H9 (cell line): ENCODE results near the gene N4BP3. TPM values are rescaled to one million over a fixed set of nuclear protein-coding genes. Genes with fewer than 3 reads are reported as not detected.

Source experiments
- DNase-seq: peaks from one replicate; pipeline ENCODE4 v3.0.0-alpha.2; 2017
- H2AFZ ChIP-seq: one replicate; pipeline ENCODE4 v1.6.1; 2013; ENCODE audit warnings: mild to moderate bottlenecking, low read length, control low read depth, moderate library complexity
- H2AK5ac ChIP-seq: 2 replicates; pipeline ENCODE4 v1.6.1; 2013; ENCODE audit warnings: low read length, control low read depth, mixed read lengths; ENCODE audit not compliant: insufficient read length
- H2BK120ac ChIP-seq: one replicate; pipeline ENCODE4 v1.6.1; 2013; ENCODE audit warnings: low read depth, mild to moderate bottlenecking, low read length, control low read depth, inconsistent platforms; ENCODE audit not compliant: poor library complexity, severe bottlenecking
- H2BK12ac ChIP-seq: 2 replicates; pipeline ENCODE4 v1.6.1; 2013; ENCODE audit warnings: low read length, control low read depth, mixed read lengths, low read depth; ENCODE audit not compliant: insufficient read length
- H2BK15ac ChIP-seq: 2 replicates; pipeline ENCODE4 v1.6.1; 2013; ENCODE audit warnings: low read depth, low read length, control low read depth
- H2BK20ac ChIP-seq: one replicate; pipeline ENCODE4 v1.6.1; 2013; ENCODE audit warnings: low read depth, mild to moderate bottlenecking, low read length, control low read depth, inconsistent platforms; ENCODE audit not compliant: poor library complexity, severe bottlenecking
- H2BK5ac ChIP-seq: 2 replicates; pipeline ENCODE4 v1.6.1; 2013; ENCODE audit warnings: low read length, control low read depth, mixed read lengths; ENCODE audit not compliant: insufficient read length
- H3K14ac ChIP-seq: 2 replicates; pipeline ENCODE4 v1.6.1; 2013; ENCODE audit warnings: low read length, control low read depth; ENCODE audit not compliant: insufficient read depth
- H3K18ac ChIP-seq: 2 replicates; pipeline ENCODE4 v1.6.1; 2013; ENCODE audit warnings: low read depth, mild to moderate bottlenecking, mixed read lengths, low read length, control low read depth; ENCODE audit not compliant: insufficient read length
- H3K23ac ChIP-seq: 2 replicates; pipeline ENCODE4 v1.6.1; 2013; ENCODE audit warnings: low read length, control low read depth, mixed read lengths, low read depth; ENCODE audit not compliant: insufficient read length
- H3K23me2 ChIP-seq: 2 replicates; pipeline ENCODE4 v1.6.1; 2013; ENCODE audit warnings: low read depth, mild to moderate bottlenecking, mixed read lengths, low read length, control low read depth; ENCODE audit not compliant: insufficient read length, poor library complexity, severe bottlenecking
- H3K27ac ChIP-seq: 2 replicates; pipeline ENCODE4 v1.5.1; 2013; ENCODE audit warnings: low read length, control low read depth, mixed read lengths, low read depth; ENCODE audit not compliant: insufficient read length
- H3K27me3 ChIP-seq: 2 replicates; pipeline ENCODE4 v1.6.1; 2013; ENCODE audit warnings: low read length, control low read depth, inconsistent platforms; ENCODE audit not compliant: insufficient read depth
- H3K4ac ChIP-seq: 2 replicates; pipeline ENCODE4 v1.6.1; 2013; ENCODE audit warnings: low read depth, mild to moderate bottlenecking, control low read depth, inconsistent platforms, low read length, moderate library complexity
- H3K4me1 ChIP-seq: 2 replicates; pipeline ENCODE4 v1.6.1; 2013; ENCODE audit warnings: low read length, control low read depth, inconsistent platforms; ENCODE audit not compliant: insufficient read depth
- H3K4me2 ChIP-seq: 2 replicates; pipeline ENCODE4 v1.6.1; 2013; ENCODE audit warnings: low read length, control low read depth, mixed read lengths; ENCODE audit not compliant: insufficient read length, insufficient read depth
- H3K56ac ChIP-seq: 2 replicates; pipeline ENCODE4 v1.6.1; 2013; ENCODE audit warnings: low read depth, mild to moderate bottlenecking, mixed read lengths, low read length, control low read depth; ENCODE audit not compliant: insufficient read length
- H3K79me1 ChIP-seq: 2 replicates; pipeline ENCODE4 v1.6.1; 2013; ENCODE audit warnings: low read depth, mild to moderate bottlenecking, moderate library complexity, low read length, control low read depth, inconsistent platforms; ENCODE audit not compliant: insufficient read depth, poor library complexity, severe bottlenecking
- H3K79me2 ChIP-seq: 2 replicates; pipeline ENCODE4 v1.6.1; 2013; ENCODE audit warnings: low read length, control low read depth, inconsistent platforms; ENCODE audit not compliant: insufficient read depth
- H3K9ac ChIP-seq: 2 replicates; pipeline ENCODE4 v1.6.1; 2013; ENCODE audit warnings: low read length, control low read depth, mixed read lengths; ENCODE audit not compliant: insufficient read length; ENCODE audit errors: extremely low read depth
- H3K9me3 ChIP-seq: one replicate; pipeline ENCODE4 v1.6.1; 2013; ENCODE audit warnings: low read depth, low read length, inconsistent platforms; ENCODE audit not compliant: control insufficient read depth
- H3T11ph ChIP-seq: one replicate; pipeline ENCODE4 v1.6.1; 2013; ENCODE audit warnings: mild to moderate bottlenecking, low read length, control low read depth, inconsistent platforms
- H4K20me1 ChIP-seq: one replicate; pipeline ENCODE4 v1.6.1; 2013; ENCODE audit not compliant: control insufficient read depth, insufficient read length, insufficient read depth
- H4K5ac ChIP-seq: 2 replicates; pipeline ENCODE4 v1.6.1; 2013; ENCODE audit warnings: low read depth, mild to moderate bottlenecking, mixed read lengths, low read length, control low read depth; ENCODE audit not compliant: insufficient read length
- H4K8ac ChIP-seq: replicated peaks from 2 replicates; pipeline ENCODE4 v1.6.1; 2013; ENCODE audit warnings: low read length, control low read depth, mixed read lengths, low read depth; ENCODE audit not compliant: insufficient read length
- H4K91ac ChIP-seq: 2 replicates; pipeline ENCODE4 v1.6.1; 2013; ENCODE audit warnings: low read depth, mild to moderate bottlenecking, moderate library complexity, mixed read lengths, low read length, control low read depth; ENCODE audit not compliant: insufficient read length
- H3K27ac Mint-ChIP-seq, 3 experiments: 2 replicates in 2 of 3; 3 replicates in 1 of 3; pipeline ENCODE4 v1.8.0; 2020 to 2021; ENCODE audit warnings: mixed read lengths in 3 of 3, mild to moderate bottlenecking in 1 of 3, moderate library complexity in 1 of 3
- H3K27me3 Mint-ChIP-seq: 2 replicates; pipeline ENCODE4 v1.8.0; 2021; ENCODE audit warnings: low read depth, mild to moderate bottlenecking, moderate library complexity, mixed read lengths
- H3K36me3 Mint-ChIP-seq, 3 experiments: 2 replicates in 2 of 3; 3 replicates in 1 of 3; pipeline ENCODE4 v1.8.0; 2020 to 2021; ENCODE audit warnings: low read depth in 3 of 3, mixed read lengths in 3 of 3; ENCODE audit not compliant: insufficient read depth in 1 of 3
- H3K4me1 Mint-ChIP-seq, 2 experiments: 2 replicates each; pipeline ENCODE4 v1.8.0; 2020; ENCODE audit warnings: mixed read lengths in 2 of 2
- H3K4me3 Mint-ChIP-seq, 2 experiments: 2 replicates in 1 of 2; 3 replicates in 1 of 2; pipeline ENCODE4 v1.8.0; 2020 to 2021; ENCODE audit warnings: mild to moderate bottlenecking in 2 of 2, mixed read lengths in 2 of 2, moderate library complexity in 1 of 2
- H3K9me3 Mint-ChIP-seq, 2 experiments: 2 replicates in 1 of 2; 3 replicates in 1 of 2; pipeline ENCODE4 v1.8.0; 2020; ENCODE audit warnings: mild to moderate bottlenecking in 2 of 2, mixed read lengths in 2 of 2, moderate library complexity in 1 of 2
- CTCF ChIP-seq: fragments of 200-600 bp; sonication (generic); conservative IDR thresholded peaks from 3 replicates; pipeline ENCODE4 v1.8.0; 2021; ENCODE audit warnings: antibody characterized with exemption, mild to moderate bottlenecking
- WGBS: extraction: QIAGEN DNeasy Blood & Tissue Kit; methylation state at CpG from one replicate; pipeline ENCODE4 v1.1.7; 2013; ENCODE audit warnings: missing lambda C conversion rate, low lambda C conversion rate, mixed read lengths; ENCODE audit not compliant: insufficient read length; ENCODE audit errors: extremely low coverage; 5-methylcytosine and 5-hydroxymethylcytosine counted together
- total RNA-seq: library from RNA; stranded (reverse); gene quantifications from 2 replicates; pipeline ENCODE4 v1.2.1, GENCODE V29; 2021

The N4BP3 gene
- total RNA-seq, 1 experiment from 2014 or later: 32.1 TPM

- Histone ChIP-seq H3K4me2 (no peak overlapping the region), H3K9ac (no peak overlapping the region), H3K27ac (no peak overlapping the region), H3K79me2 (no peaks in the 10 kb centered on the region), H3K18ac (no peak overlapping the region), H3K23me2 (no peaks in the 10 kb centered on the region), H2AK5ac (no peak overlapping the region), H3K56ac (no peak overlapping the region), H2BK20ac (no peak overlapping the region), H2BK120ac (no peak overlapping the region), H2AFZ (no peak overlapping the region), H2BK15ac (no peak overlapping the region), H4K5ac (no peak overlapping the region), H4K91ac (no peak overlapping the region), H3K4ac (no peak overlapping the region), H3T11ph (no peak overlapping the region), H3K27me3 (no peaks in the 10 kb centered on the region), H3K14ac (no peak overlapping the region; the same call in 1 of the 2 replicates), H2BK5ac (no peak overlapping the region), H3K9me3 (no peaks in the 10 kb centered on the region), H3K4me1 (no peaks in the 10 kb centered on the region; the same call in 1 of the 2 replicates), H3K79me1 (no peaks in the 10 kb centered on the region), H3K23ac (no peak overlapping the region), H4K20me1 (no peaks in the 10 kb centered on the region), H2BK12ac (no peak overlapping the region), H4K8ac (no peak overlapping the region)
- no CpG with 5 or more reads among the region's 9 CpGs for WGBS
- TF ChIP-seq CTCF: no peak
- Mint-ChIP-seq H3K4me3 (no peak overlapping the region), H3K36me3 (no peaks in the 10 kb centered on the region), H3K27me3 (peaks cover 4% of the 10 kb centered on the region; the same call in 1 of the 2 replicates), H3K27ac (no peak overlapping the region; a peak in 1 of 7 replicates), H3K9me3 (no peaks in the 10 kb centered on the region), H3K4me1 (peaks cover 17 to 20% of the 10 kb centered on the region in 2 experiments)
- DNase-seq: no peak
Measured at GRCh38 chr5:178080618-178081410, 32.5 kb upstream of the N4BP3 start.
